HG03066 (cell line): ENCODE data around the gene ZDHHC5.
"Not testable (repeated sequence)": the region's sequence is repeated elsewhere in the genome, so short reads cannot be mapped to it uniquely, and the experiment has no call there.

Experiments used
- ATAC-seq: cut with Tn5 transposase; IDR thresholded peaks from one replicate; pipeline ENCODE4 v1.9.1; 2021; ENCODE audit warnings: low read depth; ENCODE audit not compliant: unreplicated experiment

The ZDHHC5 gene

GRCh38 chr11:57644748-57645688, 22.9 kb upstream of the ZDHHC5 start:
- peak; percentile 49 for ATAC-seq

- no peak for ATAC-seq
Observed at GRCh38 chr11:57645689-57646085, 22.2 kb upstream of the ZDHHC5 start.

GRCh38 chr11:57646194-57646798, 21.6 kb upstream of the ZDHHC5 start:
- no peak for ATAC-seq

- ATAC-seq, result no peak
Observed at GRCh38 chr11:57646799-57647303, 21.1 kb upstream of the ZDHHC5 start.

GRCh38 chr11:57647372-57647771, 20.5 kb upstream of the ZDHHC5 start:
- ATAC-seq, result no peak

GRCh38 chr11:57647960-57648800, 19.7 kb upstream of the ZDHHC5 start:
- ATAC-seq, result no peak

GRCh38 chr11:57648801-57649735, 18.8 kb upstream of the ZDHHC5 start:
- no peak for ATAC-seq

GRCh38 chr11:57649826-57650738, 17.8 kb upstream of the ZDHHC5 start, which contains the start of gene YPEL4:
Gene YPEL4 (minus strand): TSS chr11:57649912. CDS start chr11:57647107, 2,805 bp downstream.
- ATAC-seq, result no peak

GRCh38 chr11:57650739-57651090, 17.2 kb upstream of the ZDHHC5 start:
- no peak for ATAC-seq

GRCh38 chr11:57651408-57651807, 16.5 kb upstream of the ZDHHC5 start:
- no peak for ATAC-seq

- not testable (repeated sequence) for ATAC-seq
Observed at GRCh38 chr11:57652230-57652629, 15.7 kb upstream of the ZDHHC5 start.

- no peak for ATAC-seq
Observed at GRCh38 chr11:57652662-57653061, 15.3 kb upstream of the ZDHHC5 start.

- ATAC-seq, result no peak
Observed at GRCh38 chr11:57653163-57653562, 14.8 kb upstream of the ZDHHC5 start.

- no peak for ATAC-seq
Observed at GRCh38 chr11:57656885-57657193, 11.1 kb upstream of the ZDHHC5 start.

- peak; percentile 98 for ATAC-seq
Observed at GRCh38 chr11:57657194-57658022, 10.5 kb upstream of the ZDHHC5 start, which contains the start of gene CLP1. Gene CLP1 (plus strand): TSS chr11:57657762. CDS start chr11:57659477, 1,715 bp downstream.

GRCh38 chr11:57658023-57658361, 9.9 kb upstream of the ZDHHC5 start:
- ATAC-seq, result no peak

GRCh38 chr11:57659669-57660068, 8.2 kb upstream of the ZDHHC5 start:
- no peak for ATAC-seq

- no peak for ATAC-seq
Observed at GRCh38 chr11:57662893-57663292, 5.0 kb upstream of the ZDHHC5 start.
